ENCODE data around the gene MPEG1.

DNA sequence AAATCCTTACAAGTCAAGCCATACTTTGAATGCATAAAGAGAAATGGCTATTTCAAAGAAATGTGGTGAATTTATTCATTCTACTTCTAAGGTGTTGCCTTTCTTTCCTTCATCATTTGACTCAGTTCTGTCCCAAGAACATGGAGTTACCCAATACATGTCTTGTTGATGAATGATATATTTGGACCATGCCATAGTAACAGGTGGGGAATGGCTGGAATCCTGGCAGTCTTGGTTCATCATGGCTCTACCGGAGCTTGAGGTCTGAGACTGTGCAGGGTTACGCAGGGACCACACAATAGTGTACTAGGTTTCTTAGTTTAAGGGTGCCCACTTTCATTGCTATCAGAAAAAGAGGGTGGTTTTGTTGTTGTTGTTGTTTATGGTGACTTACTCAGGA is 40.3 kb upstream of the MPEG1 start:
- TF ChIP-seq EP300 (IDR thresholded peaks at IDR 0.05; ENCODE audit: borderline replicate concordance) (no peak), ZBTB7A (IDR thresholded peaks at IDR 0.05; ENCODE audit: low read depth) (no peak), YY1 (IDR thresholded peaks at IDR 0.05; ENCODE audit: low read depth) (no peak), CEBPB (IDR thresholded peaks at IDR 0.05) (no peak), TAF1 (IDR thresholded peaks at IDR 0.05; ENCODE audit: low read depth) (no peak), TEAD4 (IDR thresholded peaks at IDR 0.05) (no peak), RAD21 (IDR thresholded peaks at IDR 0.05; ENCODE audit: low read depth) (no peak), FOXM1 (IDR thresholded peaks at IDR 0.05; ENCODE audit: borderline replicate concordance, low read depth) (no peak)
- TF ChIP-seq, protein P1, sequence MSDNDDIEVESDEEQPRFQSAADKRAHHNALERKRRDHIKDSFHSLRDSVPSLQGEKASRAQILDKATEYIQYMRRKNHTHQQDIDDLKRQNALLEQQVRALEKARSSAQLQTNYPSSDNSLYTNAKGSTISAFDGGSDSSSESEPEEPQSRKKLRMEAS (IDR thresholded peaks at IDR 0.05): no peak

Data from Ishikawa (cell line).